ENCODE data around the gene PTPN1.
"Not testable (repeated sequence)": the region's sequence is repeated elsewhere in the genome, so short reads cannot be mapped to it uniquely, and the experiment has no call there.

Gene PTPN1

GRCh38 chr20:50482396-50482981 lies 27.7 kb upstream of the PTPN1 start:
- DNase-seq, result no peak

- no peak for DNase-seq
Observed at GRCh38 chr20:50484271-50484976, 25.8 kb upstream of the PTPN1 start.

GRCh38 chr20:50487397-50487796 lies 22.8 kb upstream of the PTPN1 start:
- DNase-seq, result no peak

- peak in 1 of 2 experiments; percentile 20 for DNase-seq
Observed at GRCh38 chr20:50488236-50488806, 21.9 kb upstream of the PTPN1 start.

- DNase-seq, result no peak
Observed at GRCh38 chr20:50491168-50491567, 19.0 kb upstream of the PTPN1 start.

- DNase-seq, result no peak
Observed at GRCh38 chr20:50491926-50492634, 18.1 kb upstream of the PTPN1 start.

- no peak for DNase-seq
Observed at GRCh38 chr20:50493881-50494253, 16.3 kb upstream of the PTPN1 start.

- no peak for DNase-seq
Observed at GRCh38 chr20:50494428-50494827, 15.8 kb upstream of the PTPN1 start.

- DNase-seq, result no peak
Observed at GRCh38 chr20:50496773-50497385, 13.3 kb upstream of the PTPN1 start.

GRCh38 chr20:50498071-50498776 lies 12.0 kb upstream of the PTPN1 start:
- no peak for DNase-seq

- DNase-seq, result no peak
Observed at GRCh38 chr20:50499938-50500337, 10.2 kb upstream of the PTPN1 start.

- no peak for DNase-seq
Observed at GRCh38 chr20:50501972-50502745, 8.0 kb upstream of the PTPN1 start.

GRCh38 chr20:50504231-50504823 lies 5.9 kb upstream of the PTPN1 start:
- DNase-seq, result no peak

GRCh38 chr20:50506270-50506579 lies 4.0 kb upstream of the PTPN1 start:
- no peak for DNase-seq

GRCh38 chr20:50507745-50508144 lies 2.4 kb upstream of the PTPN1 start:
- DNase-seq, result not testable (repeated sequence)

- DNase-seq, result no peak
Observed at GRCh38 chr20:50508171-50508755, 1.9 kb upstream of the PTPN1 start.

GRCh38 chr20:50510706-50511542 lies 741 bp downstream of the PTPN1 start:
- DNase-seq, result no peak

- DNase-seq, result no peak
Observed at GRCh38 chr20:50512323-50512722, 2.1 kb downstream of the PTPN1 start.

- DNase-seq, result no peak
Observed at GRCh38 chr20:50513169-50514034, 3.2 kb downstream of the PTPN1 start.

- no peak for DNase-seq
Observed at GRCh38 chr20:50514035-50514337, 3.8 kb downstream of the PTPN1 start.

Measured in NCI-H524 (cell line).